ENCODE data around the gene RXFP3.

The RXFP3 gene

DNA sequence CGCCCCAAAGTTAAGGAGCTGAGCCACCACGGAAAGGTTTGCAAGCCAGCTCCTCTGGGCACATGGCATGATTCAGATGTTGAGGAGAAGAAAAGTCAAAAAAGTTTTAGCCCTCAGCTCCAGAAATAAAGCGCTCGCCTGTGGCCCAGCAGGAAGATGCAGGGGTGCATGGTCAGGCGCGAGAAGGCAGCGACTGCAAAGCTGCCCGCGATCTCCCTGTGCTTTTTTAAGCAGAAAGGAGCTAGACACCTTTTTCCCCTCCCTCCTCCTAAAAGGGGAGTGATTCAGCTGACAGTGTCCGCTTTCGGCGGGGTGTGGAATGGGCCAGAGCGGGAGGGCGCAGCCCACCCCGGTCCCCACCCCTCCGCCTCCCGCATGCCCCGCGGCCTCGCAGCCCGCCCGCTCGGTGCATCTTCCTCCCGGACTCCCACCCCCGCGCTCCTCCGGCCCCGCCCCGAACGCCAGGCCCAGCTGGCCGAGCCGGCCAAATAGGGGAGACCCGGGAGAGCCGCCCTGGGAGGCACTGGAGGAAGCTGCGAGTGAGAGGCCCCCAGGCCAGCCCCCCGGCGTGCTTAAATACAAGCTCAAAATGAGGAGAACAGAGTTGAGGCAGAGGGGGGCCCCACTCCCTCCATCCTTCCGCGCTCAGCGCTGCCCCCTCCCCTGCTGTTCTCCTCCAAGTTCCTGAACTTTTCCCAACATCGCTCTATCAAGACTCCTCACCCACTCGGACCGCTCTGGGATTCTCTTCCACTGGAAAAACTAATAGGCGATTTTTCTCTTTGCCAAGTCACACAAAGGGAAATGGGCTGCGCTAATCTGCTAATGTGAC, 44.2 kb upstream of the RXFP3 start, which contains the start of gene ADAMTS12 (continued):
- TF ChIP-seq ZNF292 (tag by site-specific recombination; IDR thresholded peaks at IDR 0.05; ENCODE audit: borderline replicate concordance, low read depth) (no peak), ZNF777 (tag by site-specific recombination; IDR thresholded peaks at IDR 0.05; ENCODE audit: borderline replicate concordance) (no peak)

DNA sequence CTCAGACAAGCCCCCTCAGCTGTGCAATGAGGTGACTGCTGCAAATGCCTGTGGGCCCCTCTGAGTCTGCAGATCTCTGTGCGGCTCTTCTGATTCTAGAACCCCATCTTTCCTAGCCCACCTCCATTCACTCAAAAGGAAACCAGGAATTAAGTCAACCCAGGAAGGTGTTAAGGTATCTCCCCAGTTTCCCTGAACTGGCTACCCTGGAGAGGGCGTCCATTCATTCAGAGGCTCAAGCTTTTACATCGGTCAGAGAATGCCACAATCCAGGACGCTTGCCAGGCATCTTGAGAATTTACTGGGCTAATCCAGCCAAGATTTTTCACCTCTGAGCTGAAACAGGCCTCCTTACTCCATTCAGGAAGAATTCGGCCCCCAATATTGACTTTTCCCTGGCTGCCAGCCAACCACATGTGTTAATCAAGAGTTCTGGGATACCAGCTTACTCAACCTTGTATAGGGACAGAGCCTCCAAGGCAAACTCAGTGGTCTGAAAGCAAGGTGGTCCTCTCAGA, 43.5 kb upstream of the RXFP3 start:
- H3K4me3 ChIP-seq (ENCODE audit: low read depth, low read length) = no peak overlapping the region
- H3K27ac ChIP-seq (ENCODE audit: extremely low read depth, low read depth, low read length) = no peak overlapping the region
- ChIA-PET POLR2A (no interaction called here), CTCF (interaction anchor here (1.1 kb wide), 1 partner anchor 46 kb away, joined by 3 read pairs; no protein-coding TSS in a partner anchor)
- no peaks in the 10 kb centered on the region for H3K9me3 ChIP-seq (ENCODE audit: control insufficient read depth, insufficient read depth, low read depth, low read length)
- no peaks in the 10 kb centered on the region for H3K36me3 ChIP-seq (ENCODE audit: control insufficient read depth in 2 of 2, insufficient read depth in 1 of 2, low read length in 2 of 2)
- peaks cover 3% of the 10 kb centered on the region; the same call in 1 of the 2 replicates for H3K4me1 ChIP-seq (ENCODE audit: control insufficient read depth, insufficient read depth, low read length)
- peak; percentile 91 for TF ChIP-seq ZNF335 (tag by site-specific recombination; conservative IDR thresholded peaks at IDR 0.05)
- no peak for TF ChIP-seq ZNF555 (tag by site-specific recombination; conservative IDR thresholded peaks at IDR 0.05)

DNA sequence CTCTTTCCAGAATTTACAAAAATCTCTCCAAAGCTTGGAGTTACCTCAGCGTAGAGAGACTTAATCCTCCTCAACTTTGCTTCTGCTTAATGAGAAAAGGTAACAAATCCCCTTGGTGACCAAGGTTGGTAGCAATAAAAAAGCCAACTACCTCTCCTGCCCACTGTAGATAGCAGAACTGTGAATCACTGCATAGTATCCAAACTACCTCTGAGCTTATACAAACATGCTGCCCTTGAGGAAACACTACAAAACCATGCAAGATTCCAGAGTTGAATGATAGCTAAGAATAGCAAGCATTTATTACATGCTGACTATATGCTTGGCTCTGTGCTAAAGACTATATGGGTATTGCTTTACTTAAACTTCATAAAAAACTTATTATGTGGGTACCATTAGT, 41.6 kb upstream of the RXFP3 start:
- H3K27ac ChIP-seq (ENCODE audit: extremely low read depth, low read depth, low read length) = no peak overlapping the region
- no peaks in the 10 kb centered on the region for H3K36me3 ChIP-seq (ENCODE audit: control insufficient read depth in 2 of 2, insufficient read depth in 1 of 2, low read length in 2 of 2)
- TF ChIP-seq GLIS1 (tag by site-specific recombination; IDR thresholded peaks at IDR 0.05) = no peak
- TF ChIP-seq, protein P1, sequence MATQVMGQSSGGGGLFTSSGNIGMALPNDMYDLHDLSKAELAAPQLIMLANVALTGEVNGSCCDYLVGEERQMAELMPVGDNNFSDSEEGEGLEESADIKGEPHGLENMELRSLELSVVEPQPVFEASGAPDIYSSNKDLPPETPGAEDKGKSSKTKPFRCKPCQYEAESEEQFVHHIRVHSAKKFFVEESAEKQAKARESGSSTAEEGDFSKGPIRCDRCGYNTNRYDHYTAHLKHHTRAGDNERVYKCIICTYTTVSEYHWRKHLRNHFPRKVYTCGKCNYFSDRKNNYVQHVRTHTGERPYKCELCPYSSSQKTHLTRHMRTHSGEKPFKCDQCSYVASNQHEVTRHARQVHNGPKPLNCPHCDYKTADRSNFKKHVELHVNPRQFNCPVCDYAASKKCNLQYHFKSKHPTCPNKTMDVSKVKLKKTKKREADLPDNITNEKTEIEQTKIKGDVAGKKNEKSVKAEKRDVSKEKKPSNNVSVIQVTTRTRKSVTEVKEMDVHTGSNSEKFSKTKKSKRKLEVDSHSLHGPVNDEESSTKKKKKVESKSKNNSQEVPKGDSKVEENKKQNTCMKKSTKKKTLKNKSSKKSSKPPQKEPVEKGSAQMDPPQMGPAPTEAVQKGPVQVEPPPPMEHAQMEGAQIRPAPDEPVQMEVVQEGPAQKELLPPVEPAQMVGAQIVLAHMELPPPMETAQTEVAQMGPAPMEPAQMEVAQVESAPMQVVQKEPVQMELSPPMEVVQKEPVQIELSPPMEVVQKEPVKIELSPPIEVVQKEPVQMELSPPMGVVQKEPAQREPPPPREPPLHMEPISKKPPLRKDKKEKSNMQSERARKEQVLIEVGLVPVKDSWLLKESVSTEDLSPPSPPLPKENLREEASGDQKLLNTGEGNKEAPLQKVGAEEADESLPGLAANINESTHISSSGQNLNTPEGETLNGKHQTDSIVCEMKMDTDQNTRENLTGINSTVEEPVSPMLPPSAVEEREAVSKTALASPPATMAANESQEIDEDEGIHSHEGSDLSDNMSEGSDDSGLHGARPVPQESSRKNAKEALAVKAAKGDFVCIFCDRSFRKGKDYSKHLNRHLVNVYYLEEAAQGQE (tag by site-specific recombination; IDR thresholded peaks at IDR 0.05) = no peak
- TF ChIP-seq ZEB2 (tag by site-specific recombination; IDR thresholded peaks at IDR 0.05) = no peak
- TF ChIP-seq ZNF391 (tag by site-specific recombination; IDR thresholded peaks at IDR 0.05; ENCODE audit: borderline replicate concordance, low read depth) = no peak
- TF ChIP-seq ZNF366 (tag by site-specific recombination; conservative IDR thresholded peaks at IDR 0.05) = no peak
- TF ChIP-seq, protein P2, sequence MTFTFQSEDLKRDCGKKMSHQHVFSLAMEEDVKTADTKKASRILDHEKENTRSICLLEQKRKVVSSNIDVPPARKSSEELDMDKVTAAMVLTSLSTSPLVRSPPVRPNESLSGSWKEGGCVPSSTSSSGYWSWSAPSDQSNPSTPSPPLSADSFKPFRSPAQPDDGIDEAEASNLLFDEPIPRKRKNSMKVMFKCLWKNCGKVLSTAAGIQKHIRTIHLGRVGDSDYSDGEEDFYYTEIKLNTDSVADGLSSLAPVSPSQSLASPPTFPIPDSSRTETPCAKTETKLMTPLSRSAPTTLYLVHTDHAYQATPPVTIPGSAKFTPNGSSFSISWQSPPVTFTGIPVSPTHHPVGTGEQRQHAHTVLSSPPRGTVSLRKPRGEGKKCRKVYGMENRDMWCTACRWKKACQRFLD (tag by site-specific recombination; IDR thresholded peaks at IDR 0.05) = no peak
- no peak for TF ChIP-seq ZNF146 (tag by site-specific recombination; IDR thresholded peaks at IDR 0.05)
- TF ChIP-seq ZFHX2 (tag by site-specific recombination; conservative IDR thresholded peaks at IDR 0.05) = no peak
- TF ChIP-seq, protein P3, sequence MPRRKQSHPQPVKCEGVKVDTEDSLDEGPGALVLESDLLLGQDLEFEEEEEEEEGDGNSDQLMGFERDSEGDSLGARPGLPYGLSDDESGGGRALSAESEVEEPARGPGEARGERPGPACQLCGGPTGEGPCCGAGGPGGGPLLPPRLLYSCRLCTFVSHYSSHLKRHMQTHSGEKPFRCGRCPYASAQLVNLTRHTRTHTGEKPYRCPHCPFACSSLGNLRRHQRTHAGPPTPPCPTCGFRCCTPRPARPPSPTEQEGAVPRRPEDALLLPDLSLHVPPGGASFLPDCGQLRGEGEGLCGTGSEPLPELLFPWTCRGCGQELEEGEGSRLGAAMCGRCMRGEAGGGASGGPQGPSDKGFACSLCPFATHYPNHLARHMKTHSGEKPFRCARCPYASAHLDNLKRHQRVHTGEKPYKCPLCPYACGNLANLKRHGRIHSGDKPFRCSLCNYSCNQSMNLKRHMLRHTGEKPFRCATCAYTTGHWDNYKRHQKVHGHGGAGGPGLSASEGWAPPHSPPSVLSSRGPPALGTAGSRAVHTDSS (tag by site-specific recombination; IDR thresholded peaks at IDR 0.05) = no peak
- no peak for TF ChIP-seq ZNF585B (tag by site-specific recombination; IDR thresholded peaks at IDR 0.05)
- TF ChIP-seq, protein P4, sequence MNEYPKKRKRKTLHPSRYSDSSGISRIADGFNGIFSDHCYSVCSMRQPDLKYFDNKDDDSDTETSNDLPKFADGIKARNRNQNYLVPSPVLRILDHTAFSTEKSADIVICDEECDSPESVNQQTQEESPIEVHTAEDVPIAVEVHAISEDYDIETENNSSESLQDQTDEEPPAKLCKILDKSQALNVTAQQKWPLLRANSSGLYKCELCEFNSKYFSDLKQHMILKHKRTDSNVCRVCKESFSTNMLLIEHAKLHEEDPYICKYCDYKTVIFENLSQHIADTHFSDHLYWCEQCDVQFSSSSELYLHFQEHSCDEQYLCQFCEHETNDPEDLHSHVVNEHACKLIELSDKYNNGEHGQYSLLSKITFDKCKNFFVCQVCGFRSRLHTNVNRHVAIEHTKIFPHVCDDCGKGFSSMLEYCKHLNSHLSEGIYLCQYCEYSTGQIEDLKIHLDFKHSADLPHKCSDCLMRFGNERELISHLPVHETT (tag by site-specific recombination; IDR thresholded peaks at IDR 0.05) = no peak
- TF ChIP-seq ZNF223 (tag by site-specific recombination; IDR thresholded peaks at IDR 0.05) = no peak
- TF ChIP-seq ZNF23 (tag by site-specific recombination; IDR thresholded peaks at IDR 0.05; ENCODE audit: borderline replicate concordance) = no peak
- TF ChIP-seq ZNF37A (tag by site-specific recombination; IDR thresholded peaks at IDR 0.05) = no peak
- TF ChIP-seq ZNF558 (tag by site-specific recombination; IDR thresholded peaks at IDR 0.05) = no peak
- TF ChIP-seq, protein P5, sequence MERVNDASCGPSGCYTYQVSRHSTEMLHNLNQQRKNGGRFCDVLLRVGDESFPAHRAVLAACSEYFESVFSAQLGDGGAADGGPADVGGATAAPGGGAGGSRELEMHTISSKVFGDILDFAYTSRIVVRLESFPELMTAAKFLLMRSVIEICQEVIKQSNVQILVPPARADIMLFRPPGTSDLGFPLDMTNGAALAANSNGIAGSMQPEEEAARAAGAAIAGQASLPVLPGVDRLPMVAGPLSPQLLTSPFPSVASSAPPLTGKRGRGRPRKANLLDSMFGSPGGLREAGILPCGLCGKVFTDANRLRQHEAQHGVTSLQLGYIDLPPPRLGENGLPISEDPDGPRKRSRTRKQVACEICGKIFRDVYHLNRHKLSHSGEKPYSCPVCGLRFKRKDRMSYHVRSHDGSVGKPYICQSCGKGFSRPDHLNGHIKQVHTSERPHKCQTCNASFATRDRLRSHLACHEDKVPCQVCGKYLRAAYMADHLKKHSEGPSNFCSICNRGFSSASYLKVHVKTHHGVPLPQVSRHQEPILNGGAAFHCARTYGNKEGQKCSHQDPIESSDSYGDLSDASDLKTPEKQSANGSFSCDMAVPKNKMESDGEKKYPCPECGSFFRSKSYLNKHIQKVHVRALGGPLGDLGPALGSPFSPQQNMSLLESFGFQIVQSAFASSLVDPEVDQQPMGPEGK (tag by site-specific recombination; IDR thresholded peaks at IDR 0.05) = no peak
- no peak for TF ChIP-seq ZNF501 (tag by site-specific recombination; IDR thresholded peaks at IDR 0.05)
- ChIA-PET CTCF (interaction anchor here (0.6 to 0.7 kb wide), 3 partner anchors 53 to 575 kb away, joined by 3 to 4 read pairs (median 3); no protein-coding TSS in a partner anchor), POLR2A (no interaction called here)
- no peak overlapping the region for H3K4me3 ChIP-seq (ENCODE audit: low read depth, low read length)
- H3K4me1 ChIP-seq (ENCODE audit: control insufficient read depth, insufficient read depth, low read length) = peaks cover 3% of the 10 kb centered on the region; the same call in 1 of the 2 replicates
- H3K9me3 ChIP-seq (ENCODE audit: control insufficient read depth, insufficient read depth, low read depth, low read length) = no peaks in the 10 kb centered on the region
